IPS-20b (cell line): ENCODE measurements around the gene AS3MT.

Experiments used
- H3K27ac ChIP-seq: one replicate; pipeline ENCODE4 v1.5.1; 2013; ENCODE audit warnings: low read length
- H3K27me3 ChIP-seq: 2 replicates; pipeline ENCODE4 v1.6.1; 2013; ENCODE audit warnings: mild to moderate bottlenecking, low read length, inconsistent platforms; ENCODE audit not compliant: insufficient read depth
- H3K36me3 ChIP-seq: 2 replicates; pipeline ENCODE4 v1.6.1; 2013; ENCODE audit warnings: low read depth, mild to moderate bottlenecking, inconsistent platforms, low read length, moderate library complexity; ENCODE audit not compliant: insufficient read depth
- H3K4me1 ChIP-seq: 2 replicates; pipeline ENCODE4 v1.6.1; 2013; ENCODE audit warnings: mild to moderate bottlenecking, control low read depth, inconsistent platforms, low read length, moderate library complexity; ENCODE audit not compliant: insufficient read depth
- H3K4me3 ChIP-seq: 2 replicates; pipeline ENCODE4 v1.5.1; 2013; ENCODE audit warnings: mild to moderate bottlenecking, low read length, inconsistent platforms
- H3K9ac ChIP-seq: 2 replicates; pipeline ENCODE4 v1.6.1; 2013; ENCODE audit warnings: low read depth, mild to moderate bottlenecking, inconsistent platforms, low read length, moderate library complexity
- H3K9me3 ChIP-seq: 2 replicates; pipeline ENCODE4 v1.6.1; 2013; ENCODE audit warnings: mild to moderate bottlenecking, low read depth, low read length, inconsistent platforms; ENCODE audit not compliant: insufficient read depth

AS3MT gene

DNA sequence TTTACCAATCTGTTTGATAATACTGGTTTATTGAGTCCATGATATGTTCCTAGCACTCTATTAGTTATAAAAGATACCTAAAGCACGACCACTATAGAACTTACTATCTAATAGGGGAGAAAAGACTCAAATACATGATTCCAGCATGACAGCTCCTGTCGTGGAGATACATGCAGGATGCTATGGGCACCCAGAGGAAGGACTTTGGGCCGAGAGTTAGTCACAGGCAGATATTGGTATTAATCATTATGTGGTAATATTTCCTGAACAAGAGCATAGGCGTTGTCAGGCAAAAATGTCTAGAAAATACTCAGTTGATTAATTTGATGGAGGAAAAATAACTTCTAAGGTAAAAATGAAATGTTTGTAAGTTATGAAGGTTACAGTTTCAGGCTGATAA is 80.6 kb downstream of the AS3MT start:
- Histone ChIP-seq H3K9me3 (no peaks in the 10 kb centered on the region), H3K4me1 (peaks cover 11% of the 10 kb centered on the region), H3K36me3 (no peaks in the 10 kb centered on the region), H3K4me3 (no peak overlapping the region), H3K27me3 (no peaks in the 10 kb centered on the region), H3K9ac (no peak overlapping the region), H3K27ac (no peak overlapping the region)

DNA sequence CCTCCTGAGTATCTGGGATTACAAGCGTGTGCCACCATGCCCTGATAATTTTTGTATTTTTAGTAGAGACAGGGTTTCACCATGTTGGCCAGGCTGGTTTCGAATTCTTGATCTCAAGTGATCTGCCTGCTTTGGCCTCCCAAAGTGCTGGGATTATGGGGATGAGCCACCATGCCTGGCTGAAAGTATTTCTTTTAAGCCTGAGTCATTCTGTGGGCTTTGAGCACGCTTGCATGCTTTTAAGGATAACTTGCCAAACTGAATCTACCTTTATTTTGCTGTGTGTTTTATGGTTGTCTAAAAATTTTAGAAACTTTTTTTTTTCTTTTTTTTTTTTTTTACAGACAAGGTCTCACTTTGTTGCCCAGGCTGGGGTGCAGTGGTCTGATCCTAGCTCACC is 82.0 kb downstream of the AS3MT start:
- H3K36me3 ChIP-seq, result no peaks in the 10 kb centered on the region
- no peaks in the 10 kb centered on the region for H3K27me3 ChIP-seq
- no peak overlapping the region for H3K27ac ChIP-seq
- no peak overlapping the region for H3K9ac ChIP-seq
- no peak overlapping the region for H3K4me3 ChIP-seq
- H3K4me1 ChIP-seq, result no peaks in the 10 kb centered on the region; the same call in 1 of the 2 replicates
- no peaks in the 10 kb centered on the region for H3K9me3 ChIP-seq
